Liver (tissue), 3 donors: ENCODE results near the gene MYO16.

Source experiments
- EGR1 ChIP-seq, 2 donors: IDR thresholded peaks; 2 replicates each; pipeline ENCODE4 v1.6.1; 2016 to 2018; ENCODE audit warnings: antibody characterized with exemption in 2 of 2, low read depth in 2 of 2
- GABPA ChIP-seq, 2 donors: IDR thresholded peaks in 1 of 2; conservative IDR thresholded peaks in 1 of 2; 2 replicates each; pipeline ENCODE4 v1.6.1; 2016; ENCODE audit warnings: antibody characterized with exemption in 2 of 2, mild to moderate bottlenecking in 1 of 2, moderate library complexity in 1 of 2
- JUND ChIP-seq, 2 donors: IDR thresholded peaks; 2 replicates each; pipeline ENCODE4 v1.6.1; 2016; ENCODE audit warnings: antibody characterized with exemption in 2 of 2
- TF ChIP-seq, protein P1 (sequence below): fragments of 150-350 bp; IDR thresholded peaks from 2 replicates; pipeline ENCODE4 v1.5.1; 2017; ENCODE audit warnings: improper control_type of control experiment, low read depth, low read length; ENCODE audit not compliant: missing input control
- donor health status: healthy.
- donor health status: healthy.

DNA sequence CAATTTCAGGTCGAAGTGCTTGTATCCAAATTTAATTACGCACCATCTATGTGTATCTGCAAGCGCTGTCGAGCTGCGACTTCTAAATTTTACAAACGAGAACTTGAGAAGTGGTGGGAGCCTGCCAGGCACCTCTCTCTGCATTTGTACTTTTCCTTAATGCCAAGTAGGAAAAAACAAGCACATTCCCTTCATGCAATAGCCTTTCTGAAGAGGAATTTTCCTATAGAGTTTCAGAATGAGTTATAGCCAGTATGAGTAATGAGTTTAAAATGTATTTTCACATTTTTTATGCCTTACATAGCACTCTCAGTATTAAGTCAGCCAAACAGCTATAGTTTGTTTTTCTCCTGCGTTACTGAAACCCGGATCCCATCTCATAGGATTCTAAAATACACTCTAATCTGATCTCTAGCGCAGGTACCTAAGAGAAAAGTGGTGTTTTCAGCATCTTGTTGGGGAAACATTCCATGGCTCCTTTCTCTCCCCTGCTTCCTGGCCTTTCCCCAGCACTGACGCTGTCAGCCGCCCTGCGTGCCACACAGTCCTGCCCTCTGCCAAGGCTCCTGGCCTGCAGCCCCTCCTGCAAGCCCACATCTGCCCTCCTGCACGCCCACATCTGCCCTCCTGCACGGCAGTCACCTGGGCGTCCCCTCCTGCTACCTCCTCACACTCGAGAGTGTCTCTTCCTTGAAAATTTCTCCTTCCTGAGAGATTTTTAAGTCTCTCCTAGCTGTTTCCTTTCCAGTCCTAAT, 526.9 kb downstream of the MYO16 start:
- TF ChIP-seq, protein P1, sequence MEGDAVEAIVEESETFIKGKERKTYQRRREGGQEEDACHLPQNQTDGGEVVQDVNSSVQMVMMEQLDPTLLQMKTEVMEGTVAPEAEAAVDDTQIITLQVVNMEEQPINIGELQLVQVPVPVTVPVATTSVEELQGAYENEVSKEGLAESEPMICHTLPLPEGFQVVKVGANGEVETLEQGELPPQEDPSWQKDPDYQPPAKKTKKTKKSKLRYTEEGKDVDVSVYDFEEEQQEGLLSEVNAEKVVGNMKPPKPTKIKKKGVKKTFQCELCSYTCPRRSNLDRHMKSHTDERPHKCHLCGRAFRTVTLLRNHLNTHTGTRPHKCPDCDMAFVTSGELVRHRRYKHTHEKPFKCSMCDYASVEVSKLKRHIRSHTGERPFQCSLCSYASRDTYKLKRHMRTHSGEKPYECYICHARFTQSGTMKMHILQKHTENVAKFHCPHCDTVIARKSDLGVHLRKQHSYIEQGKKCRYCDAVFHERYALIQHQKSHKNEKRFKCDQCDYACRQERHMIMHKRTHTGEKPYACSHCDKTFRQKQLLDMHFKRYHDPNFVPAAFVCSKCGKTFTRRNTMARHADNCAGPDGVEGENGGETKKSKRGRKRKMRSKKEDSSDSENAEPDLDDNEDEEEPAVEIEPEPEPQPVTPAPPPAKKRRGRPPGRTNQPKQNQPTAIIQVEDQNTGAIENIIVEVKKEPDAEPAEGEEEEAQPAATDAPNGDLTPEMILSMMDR, result no peak
- TF ChIP-seq JUND (IDR thresholded peaks at IDR 0.05) (no peak), EGR1 (IDR thresholded peaks at IDR 0.05; ENCODE audit: low read depth in 2 of 2) (no peak), GABPA (IDR thresholded peaks at IDR 0.05 in 1 of 2, conservative IDR thresholded peaks at IDR 0.05 in 1 of 2) (no peak)
